Memory B cell (primary cell): ENCODE data around the gene CASZ1.

Experiments used
- ATAC-seq: fragments of 150-1000 bp; cut with Tn5 transposase; 2 replicates; pipeline ENCODE4 v1.10.0; 2021; ENCODE audit warnings: low read depth, mild to moderate bottlenecking, moderate library complexity
- DNase-seq, 2 donors: peaks; one replicate each; pipeline ENCODE4 v3.0.0; 2022; ENCODE audit warnings: low spot score in 2 of 2
- H3K27ac Mint-ChIP-seq: one replicate; pipeline ENCODE4 v1.8.0; 2022; ENCODE audit warnings: mild to moderate bottlenecking, moderate library complexity, mixed read lengths
- H3K27me3 Mint-ChIP-seq: one replicate; pipeline ENCODE4 v1.8.0; 2022; ENCODE audit warnings: mixed read lengths
- H3K36me3 Mint-ChIP-seq: one replicate; pipeline ENCODE4 v1.8.0; 2022; ENCODE audit warnings: mild to moderate bottlenecking, mixed read lengths
- H3K4me1 Mint-ChIP-seq: one replicate; pipeline ENCODE4 v1.8.0; 2022; ENCODE audit warnings: mixed read lengths
- H3K4me3 Mint-ChIP-seq: one replicate; pipeline ENCODE4 v1.8.0; 2022; ENCODE audit warnings: mild to moderate bottlenecking, moderate library complexity, mixed read lengths
- H3K9me3 Mint-ChIP-seq: one replicate; pipeline ENCODE4 v1.8.0; 2022; ENCODE audit warnings: mixed read lengths

Gene CASZ1

GRCh38 chr1:10745886-10746455 is 50.5 kb downstream of the CASZ1 start:
- ATAC-seq = no peak
- Mint-ChIP-seq H3K27ac (no peak overlapping the region), H3K9me3 (no peaks in the 10 kb centered on the region), H3K4me3 (no peak overlapping the region), H3K4me1 (no peaks in the 10 kb centered on the region), H3K27me3 (peaks cover 6% of the 10 kb centered on the region), H3K36me3 (no peaks in the 10 kb centered on the region)
- no peak for DNase-seq

GRCh38 chr1:10745383-10745782 is 51.1 kb downstream of the CASZ1 start:
- DNase-seq = no peak
- no peaks in the 10 kb centered on the region for H3K36me3 Mint-ChIP-seq
- H3K4me3 Mint-ChIP-seq = no peak overlapping the region
- H3K9me3 Mint-ChIP-seq = no peaks in the 10 kb centered on the region
- H3K27me3 Mint-ChIP-seq = peaks cover 6% of the 10 kb centered on the region
- H3K27ac Mint-ChIP-seq = no peak overlapping the region
- ATAC-seq = no peak
- no peaks in the 10 kb centered on the region for H3K4me1 Mint-ChIP-seq

DNA sequence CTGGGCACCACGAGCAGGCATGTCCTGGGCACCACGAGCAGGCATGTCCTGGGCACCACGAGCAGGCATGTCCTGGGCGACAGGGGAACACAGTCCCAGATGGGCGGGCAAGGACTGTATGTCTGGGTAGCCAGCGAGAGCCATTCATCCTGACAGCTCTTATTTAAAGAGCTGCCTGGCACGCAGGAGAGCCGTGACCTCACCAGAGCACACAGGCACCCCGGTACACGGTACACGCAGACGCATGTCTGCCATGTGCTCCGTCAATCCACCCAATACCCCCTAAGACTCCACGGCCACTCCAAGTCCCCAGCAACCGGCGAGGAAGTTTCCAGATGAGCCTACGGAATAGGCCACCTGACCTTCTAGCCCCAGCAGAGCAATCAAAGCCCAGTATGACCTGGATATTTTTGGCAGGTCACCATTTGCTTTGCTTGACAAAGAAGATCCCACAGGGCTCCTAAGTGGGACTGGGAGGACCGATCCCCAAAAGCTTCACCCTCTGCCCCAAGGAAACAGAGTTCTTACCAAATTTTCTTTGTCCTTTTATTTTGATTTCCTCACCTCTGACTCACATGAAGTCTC is 51.7 kb downstream of the CASZ1 start:
- no peaks in the 10 kb centered on the region for H3K9me3 Mint-ChIP-seq
- H3K36me3 Mint-ChIP-seq = no peaks in the 10 kb centered on the region
- no peak for DNase-seq
- peaks cover 8% of the 10 kb centered on the region for H3K27me3 Mint-ChIP-seq
- no peak overlapping the region for H3K4me3 Mint-ChIP-seq
- ATAC-seq = no peak
- H3K4me1 Mint-ChIP-seq = no peaks in the 10 kb centered on the region
- H3K27ac Mint-ChIP-seq = no peak overlapping the region

DNA sequence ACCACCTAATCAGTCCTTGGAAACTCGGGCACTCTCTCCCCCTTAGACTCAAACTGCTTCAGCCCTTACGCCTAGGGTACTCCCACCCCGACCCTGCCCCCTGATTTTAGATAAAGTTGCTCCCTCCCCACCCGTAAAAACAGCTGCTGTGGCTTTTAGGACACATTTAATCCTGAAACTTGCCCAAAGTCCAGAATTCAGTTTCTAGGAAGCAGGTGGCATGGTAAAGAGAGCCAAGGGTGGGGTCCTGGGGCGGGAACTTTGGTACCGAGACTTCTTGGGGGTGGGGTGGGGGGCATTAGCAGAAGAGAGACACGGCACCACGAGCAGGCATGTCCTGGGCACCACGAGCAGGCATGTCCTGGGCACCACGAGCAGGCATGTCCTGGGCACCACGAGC is 52.4 kb downstream of the CASZ1 start:
- Mint-ChIP-seq H3K36me3 (no peaks in the 10 kb centered on the region), H3K9me3 (no peaks in the 10 kb centered on the region), H3K4me3 (no peak overlapping the region), H3K27ac (no peak overlapping the region), H3K27me3 (peaks cover 8% of the 10 kb centered on the region), H3K4me1 (no peaks in the 10 kb centered on the region)
- DNase-seq (no peak), ATAC-seq (no peak)

- no peaks in the 10 kb centered on the region for H3K4me1 Mint-ChIP-seq
- H3K27ac Mint-ChIP-seq = no peak overlapping the region
- DNase-seq = no peak
- no peak overlapping the region for H3K4me3 Mint-ChIP-seq
- no peak for ATAC-seq
- H3K27me3 Mint-ChIP-seq = peaks cover 11% of the 10 kb centered on the region
- H3K36me3 Mint-ChIP-seq = no peaks in the 10 kb centered on the region
- no peaks in the 10 kb centered on the region for H3K9me3 Mint-ChIP-seq
Measured at GRCh38 chr1:10741696-10742095, 54.8 kb downstream of the CASZ1 start.

DNA sequence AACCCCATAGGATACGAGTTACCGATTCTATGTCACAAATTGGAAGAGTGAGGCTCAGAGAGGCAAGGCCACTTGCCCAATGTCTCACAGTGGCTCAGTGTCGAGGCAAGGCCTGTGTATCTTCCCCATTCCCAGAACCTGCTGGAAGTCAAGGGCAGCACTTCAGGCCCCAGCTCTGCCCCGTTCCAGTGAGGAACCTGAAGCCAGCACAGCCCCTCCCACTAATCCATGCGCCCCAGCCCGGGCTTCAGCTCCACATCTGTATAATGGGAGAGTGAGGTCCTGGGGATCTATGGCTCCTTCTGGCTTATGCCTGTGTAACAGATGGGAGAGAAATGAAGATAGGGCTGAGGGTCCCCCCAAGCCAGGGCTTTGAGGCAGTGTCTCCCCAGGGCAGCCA is 56.3 kb downstream of the CASZ1 start:
- Mint-ChIP-seq H3K36me3 (no peaks in the 10 kb centered on the region), H3K9me3 (no peaks in the 10 kb centered on the region), H3K27ac (no peak overlapping the region), H3K27me3 (peaks cover 11% of the 10 kb centered on the region), H3K4me1 (no peaks in the 10 kb centered on the region), H3K4me3 (no peak overlapping the region)
- DNase-seq (no peak), ATAC-seq (no peak)

DNA sequence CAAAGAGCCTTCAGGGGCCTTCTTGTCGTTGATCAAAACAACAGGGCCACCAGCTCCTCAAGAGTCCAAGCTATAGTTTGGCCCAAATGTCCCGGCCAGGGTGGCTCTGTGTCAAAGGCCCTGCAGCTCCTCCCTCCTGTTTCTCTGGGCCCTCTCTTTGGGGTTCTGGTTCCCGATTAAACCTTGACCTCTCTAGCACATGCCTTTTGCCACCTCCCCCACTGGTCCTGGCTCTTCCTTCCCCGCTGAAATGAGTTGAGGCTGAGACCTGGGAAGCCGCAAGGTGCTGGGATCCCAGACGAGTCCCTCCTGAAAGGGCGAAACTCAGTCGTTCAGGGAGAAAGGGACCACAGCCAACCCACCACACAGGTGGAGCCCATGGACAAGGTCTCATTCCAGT is 56.9 kb downstream of the CASZ1 start:
- no peak overlapping the region for H3K27ac Mint-ChIP-seq
- no peak for DNase-seq
- H3K27me3 Mint-ChIP-seq = peaks cover 11% of the 10 kb centered on the region
- ATAC-seq = no peak
- H3K4me3 Mint-ChIP-seq = no peak overlapping the region
- no peaks in the 10 kb centered on the region for H3K36me3 Mint-ChIP-seq
- H3K4me1 Mint-ChIP-seq = no peaks in the 10 kb centered on the region
- no peaks in the 10 kb centered on the region for H3K9me3 Mint-ChIP-seq

- H3K4me3 Mint-ChIP-seq = no peak overlapping the region
- H3K9me3 Mint-ChIP-seq = no peaks in the 10 kb centered on the region
- ATAC-seq (no peak), DNase-seq (no peak)
- H3K27me3 Mint-ChIP-seq = peaks cover 11% of the 10 kb centered on the region
- no peaks in the 10 kb centered on the region for H3K4me1 Mint-ChIP-seq
- H3K27ac Mint-ChIP-seq = no peak overlapping the region
- H3K36me3 Mint-ChIP-seq = no peaks in the 10 kb centered on the region
Measured at GRCh38 chr1:10738061-10739058, 58.1 kb downstream of the CASZ1 start.

GRCh38 chr1:10737651-10738050 is 58.8 kb downstream of the CASZ1 start:
- no peaks in the 10 kb centered on the region for H3K4me1 Mint-ChIP-seq
- H3K4me3 Mint-ChIP-seq = no peak overlapping the region
- ATAC-seq (no peak), DNase-seq (no peak)
- H3K9me3 Mint-ChIP-seq = no peaks in the 10 kb centered on the region
- H3K27ac Mint-ChIP-seq = no peak overlapping the region
- H3K27me3 Mint-ChIP-seq = peaks cover 12% of the 10 kb centered on the region
- no peaks in the 10 kb centered on the region for H3K36me3 Mint-ChIP-seq

DNA sequence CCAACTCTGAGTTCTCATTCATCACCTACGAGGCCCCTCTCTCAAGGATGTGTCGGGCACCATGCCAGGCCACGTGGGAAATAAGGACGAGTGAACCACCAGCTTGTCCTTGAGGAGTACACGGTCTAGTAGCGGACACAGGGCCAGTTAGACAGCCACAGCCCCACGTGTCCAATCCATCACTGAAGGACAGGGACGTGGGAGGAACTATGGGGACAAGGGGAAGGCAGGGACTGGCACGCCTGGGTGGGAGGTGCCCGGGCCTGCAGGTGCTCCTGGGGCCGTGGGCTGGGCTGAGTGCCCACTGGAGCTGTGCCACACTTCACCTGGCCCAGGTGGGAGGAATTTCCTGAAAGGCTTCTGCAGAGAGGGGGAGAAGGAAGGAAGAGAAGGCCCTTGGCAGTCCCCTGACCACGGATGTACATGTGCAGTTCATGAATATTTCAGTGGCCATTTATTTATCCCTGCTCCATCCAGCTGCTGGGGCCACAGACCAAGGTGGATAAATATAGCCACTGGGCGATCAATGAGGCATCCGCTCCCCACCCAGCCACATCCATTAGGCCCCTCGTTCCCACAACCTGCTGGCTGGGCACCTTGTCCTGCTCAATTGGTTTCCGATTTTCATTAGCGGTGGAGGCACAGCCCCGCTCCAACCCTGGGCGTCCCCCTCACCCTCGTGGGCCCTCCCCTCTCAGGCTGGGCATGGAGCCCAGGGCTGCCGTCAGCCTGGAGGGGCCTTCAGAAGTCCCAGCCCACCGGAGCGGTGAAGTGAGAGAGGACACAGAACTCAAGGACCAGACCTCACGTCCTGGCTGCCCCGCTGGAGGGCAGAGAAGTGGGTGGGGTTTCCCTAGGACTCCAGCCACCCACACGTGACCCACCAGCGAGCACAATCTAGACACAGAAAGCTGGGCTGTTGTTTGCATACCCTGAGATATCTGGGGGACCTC is 59.5 kb downstream of the CASZ1 start:
- H3K4me1 Mint-ChIP-seq = no peaks in the 10 kb centered on the region
- H3K36me3 Mint-ChIP-seq = no peaks in the 10 kb centered on the region
- no peak overlapping the region for H3K4me3 Mint-ChIP-seq
- H3K9me3 Mint-ChIP-seq = no peaks in the 10 kb centered on the region
- ATAC-seq (no peak), DNase-seq (no peak)
- H3K27me3 Mint-ChIP-seq = peaks cover 9% of the 10 kb centered on the region
- no peak overlapping the region for H3K27ac Mint-ChIP-seq

- H3K4me1 Mint-ChIP-seq = no peaks in the 10 kb centered on the region
- ATAC-seq (no peak), DNase-seq (no peak)
- H3K27ac Mint-ChIP-seq = no peak overlapping the region
- H3K4me3 Mint-ChIP-seq = no peak overlapping the region
- H3K36me3 Mint-ChIP-seq = no peaks in the 10 kb centered on the region
- H3K27me3 Mint-ChIP-seq = peaks cover 6% of the 10 kb centered on the region
- H3K9me3 Mint-ChIP-seq = no peaks in the 10 kb centered on the region
Measured at GRCh38 chr1:10735563-10736305, 60.7 kb downstream of the CASZ1 start.

GRCh38 chr1:10734962-10735544 is 61.4 kb downstream of the CASZ1 start:
- no peaks in the 10 kb centered on the region for H3K9me3 Mint-ChIP-seq
- H3K27me3 Mint-ChIP-seq = peaks cover 4% of the 10 kb centered on the region
- H3K4me3 Mint-ChIP-seq = no peak overlapping the region
- no peaks in the 10 kb centered on the region for H3K4me1 Mint-ChIP-seq
- ATAC-seq (no peak), DNase-seq (no peak)
- H3K27ac Mint-ChIP-seq = no peak overlapping the region
- no peaks in the 10 kb centered on the region for H3K36me3 Mint-ChIP-seq

DNA sequence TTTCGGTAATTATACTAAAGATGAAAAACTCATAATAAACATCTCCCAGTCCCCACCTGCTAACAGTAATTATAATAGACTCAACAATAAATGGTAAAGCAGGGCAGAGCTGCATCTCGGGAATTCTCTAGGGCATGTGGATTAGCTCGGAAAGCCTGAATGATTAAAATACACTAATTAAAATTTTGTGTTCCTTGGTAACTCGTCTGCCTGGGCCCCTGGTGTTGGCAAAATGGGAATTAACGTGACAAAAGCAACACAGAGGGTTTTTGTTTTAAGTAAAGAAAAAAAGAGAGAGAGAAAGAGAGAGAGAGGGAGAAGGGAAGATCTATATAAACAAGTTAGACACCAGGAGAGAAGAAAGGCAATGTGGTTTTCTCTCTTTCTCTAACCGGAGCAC is 62.1 kb downstream of the CASZ1 start:
- no peak for DNase-seq
- H3K9me3 Mint-ChIP-seq = no peaks in the 10 kb centered on the region
- H3K36me3 Mint-ChIP-seq = no peaks in the 10 kb centered on the region
- ATAC-seq = no peak
- H3K4me3 Mint-ChIP-seq = no peak overlapping the region
- H3K27me3 Mint-ChIP-seq = peaks cover 4% of the 10 kb centered on the region
- no peak overlapping the region for H3K27ac Mint-ChIP-seq
- H3K4me1 Mint-ChIP-seq = no peaks in the 10 kb centered on the region
